Measurements from ENCODE around the gene NAALADL1. TPM values are rescaled to one million over a fixed set of nuclear protein-coding genes. Genes with fewer than 3 reads are reported as not detected.
"Not testable (repeated sequence)": the region's sequence is repeated elsewhere in the genome, so short reads cannot be mapped to it uniquely, and the experiment has no call there.

Gene NAALADL1
- polyA plus RNA-seq, 3 donors = 10.7 to 13.0 (median 12.9) TPM

DNA sequence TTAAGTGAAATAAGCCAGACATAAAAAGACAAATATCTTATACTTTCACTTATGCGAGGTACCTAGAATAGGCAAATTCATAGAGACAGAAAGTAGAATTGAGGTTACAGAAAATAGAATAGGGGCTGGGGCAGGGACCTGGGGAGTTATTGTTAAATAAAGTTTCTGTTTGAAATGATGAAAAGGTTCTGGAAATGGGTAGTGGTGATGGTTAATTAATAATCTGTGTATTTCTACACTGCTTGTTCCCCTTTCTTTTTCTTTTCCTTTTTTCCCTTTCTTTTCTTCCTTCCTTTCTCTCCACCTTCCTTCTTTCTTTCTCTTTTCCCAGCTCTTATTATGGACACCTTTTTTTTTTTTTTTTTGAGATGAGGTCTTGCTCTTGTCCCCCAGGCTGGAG is 2.8 kb downstream of the NAALADL1 start:
- no peak for DNase-seq (ENCODE audit: low read depth in 3 of 3, low spot score in 2 of 3)

DNA sequence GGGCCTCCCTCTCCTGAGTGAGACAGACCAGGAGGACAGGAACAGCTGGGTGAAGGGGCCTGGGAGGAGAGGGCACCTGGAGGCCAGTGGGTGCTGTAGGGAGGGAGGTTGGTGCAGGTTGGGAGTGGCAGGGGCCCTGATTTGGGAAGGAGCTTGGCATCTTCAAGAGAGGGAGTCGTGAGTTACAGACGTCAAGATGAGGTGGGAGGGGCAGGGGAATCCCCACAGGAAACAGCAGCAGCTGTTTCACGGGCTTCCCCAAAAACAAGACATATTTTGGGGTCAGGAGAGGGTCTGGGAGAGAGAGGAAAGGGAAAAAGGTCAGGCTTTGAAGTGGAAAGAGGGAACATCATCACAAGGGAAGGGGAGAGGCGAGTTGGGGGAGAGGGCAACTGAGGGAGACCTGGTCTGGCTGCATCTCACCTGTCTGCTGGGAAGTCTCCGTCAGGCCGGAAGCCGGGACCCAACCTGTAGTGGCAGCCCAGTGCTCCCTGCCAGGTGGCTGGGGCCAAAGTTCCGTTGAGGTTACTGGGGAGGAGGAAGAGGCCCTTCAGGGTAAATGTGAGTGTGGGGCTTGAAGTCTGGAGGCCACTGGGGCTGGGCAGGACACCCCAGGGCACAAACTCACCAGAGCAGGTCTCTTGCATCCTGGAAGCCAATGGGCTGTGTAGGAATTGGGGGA is 4.4 kb downstream of the NAALADL1 start:
- DNase-seq (ENCODE audit: low read depth in 3 of 3, low spot score in 2 of 3) = no peak

DNA sequence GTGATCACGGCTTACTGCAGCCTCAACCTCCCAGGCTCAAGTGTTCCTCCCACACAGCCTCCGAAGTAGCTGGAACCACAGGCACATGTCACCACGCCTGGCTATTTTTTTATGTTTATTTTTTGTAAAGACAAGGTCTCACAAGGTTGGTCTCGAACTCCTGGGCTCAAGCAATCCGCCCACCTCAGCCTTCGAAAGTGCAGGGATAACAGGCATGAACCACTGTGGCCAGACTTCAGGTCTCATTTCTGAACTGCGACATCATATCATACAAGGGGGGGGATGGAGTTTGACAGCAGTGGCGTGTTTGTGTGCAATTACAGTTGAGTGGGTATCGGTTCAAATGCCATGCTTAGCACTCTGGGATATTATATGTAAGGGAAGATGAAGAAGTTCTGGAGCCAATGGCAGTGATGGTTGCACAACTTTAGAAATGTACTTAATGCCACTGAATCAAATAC is 6.9 kb downstream of the NAALADL1 start:
- DNase-seq (ENCODE audit: low read depth in 3 of 3, low spot score in 2 of 3) = no peak

DNA sequence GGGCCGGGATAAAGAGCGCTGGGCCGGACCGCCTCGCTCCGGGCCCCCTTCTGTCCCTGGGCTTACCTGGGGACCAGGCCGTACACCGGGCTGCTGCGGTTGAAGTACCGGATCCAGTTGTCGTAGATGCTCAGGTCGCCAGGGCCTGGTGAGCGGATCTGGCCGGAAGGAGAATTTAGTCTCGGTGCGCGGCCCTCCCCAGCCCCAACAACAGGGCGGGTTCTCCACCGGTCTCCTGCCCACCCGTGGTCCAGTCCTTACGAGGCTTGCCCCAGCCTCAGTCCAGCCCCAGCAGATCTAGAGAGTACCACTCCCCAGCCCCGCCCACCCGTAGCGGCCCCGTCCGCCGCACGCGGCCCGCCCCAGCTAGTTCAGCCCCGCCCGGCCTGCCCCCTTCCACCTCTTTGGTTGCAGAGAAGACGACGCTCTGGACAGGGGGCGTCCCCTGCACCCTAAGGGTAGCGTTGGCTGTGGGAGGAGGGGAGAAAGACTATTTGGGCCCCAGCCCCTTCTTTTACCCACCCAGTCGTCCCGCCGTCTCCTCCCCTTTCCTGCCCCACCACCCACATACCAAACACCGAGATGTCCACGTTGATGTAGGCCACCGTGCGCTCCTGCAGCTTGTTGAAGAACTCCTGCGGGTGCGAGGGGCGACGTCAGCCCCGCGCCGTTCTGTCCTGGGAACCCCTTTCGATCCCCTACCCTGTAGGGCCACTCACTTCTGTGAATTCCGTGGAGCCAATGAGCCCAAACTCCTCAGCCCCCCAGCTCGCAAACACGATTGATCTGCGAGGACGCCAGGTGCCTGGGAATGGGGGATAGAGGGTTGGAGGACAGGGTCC is 10.6 kb downstream of the NAALADL1 start:
- no peak for DNase-seq (ENCODE audit: low read depth in 3 of 3, low spot score in 2 of 3)

DNA sequence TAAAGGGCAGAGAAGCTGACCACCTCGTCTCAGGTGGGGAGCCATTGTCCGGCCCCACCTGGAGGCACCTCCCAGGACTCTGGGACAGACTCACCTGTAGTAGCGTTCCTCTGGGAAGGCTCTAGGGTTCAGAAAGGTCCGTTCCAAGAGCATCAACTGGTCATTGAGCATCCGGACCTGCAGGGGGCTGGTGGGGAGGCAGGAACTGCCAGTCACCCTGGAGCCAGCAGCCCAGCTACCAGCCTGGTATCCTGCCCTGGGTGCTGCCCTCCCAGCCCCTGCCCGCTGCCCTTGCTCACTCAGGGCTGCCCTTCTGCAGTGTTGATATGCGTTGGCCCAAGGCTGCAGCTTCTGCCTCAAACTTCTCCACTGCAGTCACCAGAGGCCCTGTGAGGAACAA is 12.6 kb downstream of the NAALADL1 start:
- DNase-seq (ENCODE audit: low read depth in 3 of 3, low spot score in 2 of 3) = no peak

DNA sequence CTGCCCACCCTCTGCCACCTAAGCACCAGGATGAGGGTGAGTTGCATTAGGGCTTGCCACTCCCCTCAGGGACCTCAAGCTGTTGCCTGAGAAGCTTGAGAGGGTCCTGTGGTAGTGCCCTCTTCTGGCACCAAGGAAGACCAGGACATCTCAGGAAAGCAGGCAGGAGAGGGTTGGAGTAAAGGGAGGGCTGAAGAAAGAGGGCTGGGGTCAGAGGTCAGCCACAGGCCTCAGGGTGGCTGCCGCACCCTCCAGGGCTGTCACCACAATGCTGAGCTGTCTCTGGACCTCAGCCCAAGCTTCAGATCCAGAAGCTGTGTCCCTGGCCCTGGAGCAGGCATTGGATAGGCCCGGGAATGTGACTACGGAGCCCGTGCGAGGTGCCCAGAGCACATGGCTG is 13.3 kb downstream of the NAALADL1 start:
- DNase-seq (ENCODE audit: low read depth in 3 of 3, low spot score in 2 of 3) = no peak

DNA sequence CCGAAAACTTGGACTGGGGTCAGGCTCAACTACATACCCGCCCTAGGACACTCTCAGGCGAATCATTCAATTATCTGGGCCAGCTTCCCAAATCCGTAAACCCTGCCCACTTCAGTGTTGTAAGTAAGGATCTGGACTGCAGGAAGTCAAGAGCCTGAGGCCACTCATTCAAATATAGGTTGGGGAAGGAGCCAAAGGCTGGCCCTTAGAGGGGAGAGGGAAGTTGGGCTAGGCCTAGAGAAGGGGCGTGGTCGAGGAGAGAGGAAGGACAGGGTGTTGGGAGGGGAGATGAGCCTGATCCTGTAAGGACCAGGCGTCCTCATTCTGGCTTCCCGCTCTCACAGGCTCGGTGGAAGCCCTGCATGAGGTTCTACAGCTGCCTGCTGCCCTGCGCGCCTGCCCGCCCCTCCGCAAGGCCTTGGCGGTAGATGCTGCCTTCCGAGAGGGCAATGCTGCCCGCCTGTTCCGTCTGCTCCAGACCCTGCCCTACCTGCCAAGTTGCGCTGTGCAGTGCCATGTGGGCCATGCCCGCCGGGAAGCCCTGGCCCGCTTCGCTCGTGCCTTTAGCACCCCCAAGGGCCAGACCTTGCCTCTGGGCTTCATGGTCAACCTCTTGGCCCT is 14.4 kb downstream of the NAALADL1 start:
- DNase-seq (ENCODE audit: low read depth in 3 of 3, low spot score in 2 of 3) = no peak

DNA sequence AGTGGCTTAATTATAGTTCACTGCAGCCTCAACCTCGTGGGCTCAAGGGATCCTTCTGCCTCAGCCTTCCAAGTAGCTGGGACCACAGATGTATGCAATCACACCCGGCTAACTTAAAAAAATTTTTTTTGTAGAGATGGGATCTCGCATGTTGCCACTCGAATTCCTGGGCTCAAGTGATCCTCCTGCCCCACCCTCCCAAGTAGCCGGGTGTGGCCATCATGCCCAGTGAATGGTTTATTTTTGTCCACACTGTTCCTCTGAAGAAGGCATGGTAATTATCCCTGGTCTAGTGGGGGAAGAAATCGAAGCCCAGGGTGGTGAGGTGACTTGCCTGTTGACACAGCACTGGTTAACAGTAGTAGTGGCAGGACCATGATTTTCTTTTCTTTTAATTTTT is 15.5 kb downstream of the NAALADL1 start:
- no peak for DNase-seq (ENCODE audit: low read depth in 3 of 3, low spot score in 2 of 3)

DNA sequence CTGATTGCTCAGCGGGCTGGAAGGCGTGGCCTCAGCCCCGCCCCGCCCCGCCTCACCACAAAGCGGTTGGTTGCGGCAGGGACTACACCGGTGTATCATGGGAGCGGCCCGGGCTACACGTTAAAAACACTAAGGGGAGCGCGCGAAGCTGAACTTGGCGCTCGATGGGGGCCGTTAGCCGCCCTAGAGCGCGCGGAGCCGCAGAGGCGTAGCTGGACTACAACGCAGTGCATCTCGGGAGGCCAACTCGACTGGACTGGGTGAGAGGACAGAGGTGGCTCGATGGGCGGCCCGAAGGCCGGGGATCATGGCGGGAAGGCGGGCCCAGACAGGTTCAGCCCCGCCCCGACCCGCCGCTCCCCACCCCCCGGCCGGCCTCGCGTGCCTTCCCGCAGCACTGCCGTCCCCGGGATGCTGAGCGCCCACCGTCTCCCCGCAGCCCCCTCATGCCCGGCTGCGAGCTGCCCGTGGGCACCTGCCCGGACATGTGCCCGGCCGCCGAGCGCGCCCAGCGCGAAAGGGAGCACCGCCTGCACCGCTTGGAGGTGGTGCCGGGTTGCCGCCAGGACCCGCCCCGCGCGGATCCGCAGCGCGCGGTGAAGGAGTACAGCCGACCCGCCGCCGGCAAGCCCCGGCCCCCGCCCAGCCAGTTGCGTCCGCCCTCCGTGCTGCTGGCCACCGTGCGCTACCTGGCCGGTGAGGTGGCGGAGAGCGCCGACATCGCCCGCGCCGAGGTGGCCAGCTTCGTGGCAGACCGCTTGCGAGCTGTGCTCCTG is 17.3 kb downstream of the NAALADL1 start, which contains the start of gene SAC3D1:
SAC3D1 (plus strand) TSS at position 364 of the 776 bp plus-strand sequence; CDS start at position 447, 83 bp downstream.
- peak; percentile 68 to 87 (median 80) for DNase-seq (ENCODE audit: low read depth in 3 of 3, low spot score in 2 of 3)

DNA sequence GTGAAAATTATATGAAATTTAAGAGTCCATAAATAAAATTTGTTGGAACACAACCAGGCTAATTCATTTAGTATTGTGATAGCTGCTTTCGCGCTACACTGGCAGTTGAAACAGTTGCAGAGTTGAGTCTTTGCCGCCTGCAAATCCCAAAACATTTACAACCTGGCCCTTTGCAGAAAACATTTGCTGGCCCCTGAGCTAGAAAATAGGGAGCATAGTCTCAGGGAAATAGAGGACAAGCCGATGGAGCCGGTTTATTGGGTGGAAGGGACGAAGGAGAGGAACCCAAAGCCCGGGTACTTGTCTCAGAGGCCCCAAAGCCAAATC is 17.9 kb downstream of the NAALADL1 start:
- no peak for DNase-seq (ENCODE audit: low read depth in 3 of 3, low spot score in 2 of 3)

DNA sequence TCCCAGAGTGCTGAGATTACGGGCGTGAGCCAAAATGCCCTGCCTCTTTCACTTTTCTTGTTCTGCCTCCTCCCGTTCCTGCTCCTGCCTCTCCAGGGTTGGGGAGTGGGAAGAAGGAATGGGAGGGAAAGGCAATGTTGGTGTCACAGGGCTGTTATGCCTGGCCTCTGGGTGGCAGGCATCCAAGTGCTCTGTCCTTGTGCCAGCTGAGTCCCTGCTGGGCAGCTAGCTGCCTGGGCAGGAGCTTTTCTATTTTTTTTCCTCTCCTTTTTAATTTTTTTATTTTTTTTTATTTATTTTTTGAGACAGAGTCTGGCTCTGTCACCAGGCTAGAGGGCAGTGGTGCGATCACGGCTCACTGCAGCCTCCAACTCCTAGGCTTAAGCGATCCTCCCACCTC is 21.4 kb downstream of the NAALADL1 start:
- DNase-seq (ENCODE audit: low read depth in 3 of 3, low spot score in 2 of 3) = no peak

DNA sequence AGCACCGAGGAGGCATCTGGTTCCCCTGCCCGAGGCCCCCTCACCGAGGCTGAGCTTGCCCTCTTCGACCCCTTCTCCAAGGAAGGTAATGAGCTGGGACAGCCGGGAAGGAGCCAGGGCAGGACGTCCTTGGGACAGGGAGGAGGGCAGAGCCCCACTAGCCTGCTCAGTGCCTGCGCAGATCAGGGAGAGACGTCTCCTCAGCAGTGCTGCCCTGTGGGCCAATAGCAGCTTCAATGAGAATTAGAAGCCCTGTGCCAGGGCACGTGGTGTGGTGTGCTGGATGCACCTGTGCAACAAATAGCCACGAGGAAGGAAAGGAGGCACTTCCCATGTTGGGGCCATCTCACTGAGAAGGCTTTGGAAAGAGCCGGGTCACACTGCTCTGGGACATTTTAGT is 22.8 kb downstream of the NAALADL1 start:
- no peak for DNase-seq (ENCODE audit: low read depth in 3 of 3, low spot score in 2 of 3)

DNA sequence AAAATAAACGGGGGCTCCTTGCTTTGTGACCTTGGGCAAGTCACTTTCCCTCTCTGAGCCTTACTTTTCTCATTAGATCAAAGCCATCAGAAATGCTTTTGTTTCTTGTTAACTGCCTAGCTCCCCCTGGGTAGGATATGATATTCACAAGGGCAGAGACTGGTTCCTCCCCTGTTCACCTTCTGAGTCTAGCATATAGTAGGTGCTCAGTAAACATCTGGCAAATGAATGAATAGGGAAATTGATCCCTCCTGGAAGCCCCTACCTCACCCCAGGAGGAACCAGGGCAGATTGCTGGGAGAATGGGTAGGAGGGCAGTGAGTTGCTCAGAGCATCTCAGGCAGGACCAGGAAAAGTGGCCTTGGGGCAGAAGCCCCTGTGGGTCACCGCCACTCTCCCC is 23.9 kb downstream of the NAALADL1 start:
- no peak for DNase-seq (ENCODE audit: low read depth in 3 of 3, low spot score in 2 of 3)

DNA sequence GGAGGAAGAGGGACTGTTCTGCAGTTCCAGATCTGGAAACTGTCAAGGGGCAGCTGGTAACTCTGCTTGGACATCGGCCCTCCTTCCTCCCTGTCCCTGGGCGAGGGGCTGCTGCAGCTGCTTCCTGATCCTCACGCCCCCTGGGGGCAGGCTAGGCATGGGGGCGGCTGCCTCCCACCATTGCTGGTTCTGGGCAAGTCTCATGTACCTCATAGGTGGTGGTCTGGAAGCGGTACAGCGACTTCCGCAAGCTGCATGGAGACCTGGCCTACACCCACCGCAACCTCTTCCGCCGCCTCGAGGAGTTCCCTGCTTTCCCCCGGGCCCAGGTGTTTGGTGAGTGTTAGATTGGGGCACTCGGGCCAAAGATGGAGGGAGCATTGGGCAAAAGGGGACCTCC is 26.1 kb downstream of the NAALADL1 start:
- DNase-seq (ENCODE audit: low read depth in 3 of 3, low spot score in 2 of 3) = no peak

DNA sequence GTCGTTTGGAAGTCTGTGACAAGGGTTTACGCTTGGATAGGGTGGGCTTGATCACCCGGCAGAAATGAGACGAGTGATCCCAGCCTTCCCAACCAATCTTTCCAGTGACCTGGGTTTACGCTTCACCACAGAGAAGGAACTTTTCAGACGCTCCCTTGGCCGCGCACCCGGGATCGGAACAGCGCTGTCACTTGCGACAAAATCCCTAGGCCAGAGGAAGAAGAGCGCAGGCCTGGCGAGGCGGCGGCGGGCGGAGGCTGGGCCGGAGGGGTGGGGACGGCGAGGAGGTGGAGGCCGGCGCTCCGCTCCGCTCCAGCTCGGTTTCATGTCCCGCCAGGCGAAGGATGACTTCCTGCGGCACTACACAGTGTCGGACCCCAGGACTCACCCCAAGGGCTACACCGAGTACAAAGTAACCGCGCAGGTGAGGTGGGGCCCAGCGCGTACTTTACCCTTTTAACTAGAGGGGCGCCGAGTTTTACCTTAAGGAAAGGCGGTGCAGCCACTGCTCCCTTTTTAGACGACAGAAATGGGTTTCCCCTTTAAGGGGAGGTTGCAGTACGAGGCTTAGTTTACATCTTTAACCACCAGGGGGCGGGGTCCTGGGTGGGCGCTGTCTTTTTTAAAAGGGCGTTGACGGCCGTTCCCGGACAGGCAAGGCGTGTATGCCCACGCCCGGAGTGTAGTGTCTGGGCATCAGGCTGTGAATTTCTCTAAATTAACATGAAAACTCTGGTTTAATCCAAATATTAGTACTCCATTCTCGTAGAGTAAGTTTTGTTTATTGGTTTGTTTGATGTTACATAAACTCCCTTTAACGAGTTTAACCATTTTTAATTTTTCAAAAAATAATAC is 30.9 kb downstream of the NAALADL1 start, which contains the start of gene SNX15:
SNX15 (plus strand) TSS at position 227 of the 855 bp plus-strand sequence; CDS start at position 326, 99 bp downstream.
- DNase-seq (ENCODE audit: low read depth in 3 of 3, low spot score in 2 of 3) = peak; percentile 96

DNA sequence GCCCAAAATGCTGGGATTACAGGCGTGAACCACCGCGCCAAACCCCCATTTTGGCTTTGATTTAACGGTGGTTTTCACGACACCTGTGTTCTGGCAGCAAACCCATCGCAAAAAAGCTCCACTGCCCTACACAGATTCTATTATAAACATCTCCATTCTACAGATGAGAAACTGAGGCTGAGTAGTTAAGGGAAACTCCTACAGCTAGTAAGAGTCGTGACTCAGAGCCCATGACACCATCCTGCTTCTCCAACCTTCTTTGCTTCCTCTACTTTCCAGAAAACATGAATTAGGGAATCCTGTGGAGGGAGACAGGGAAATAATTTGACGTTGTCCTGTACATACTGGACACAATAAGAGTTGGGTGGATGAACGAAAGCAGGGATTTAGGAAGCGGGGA is 31.5 kb downstream of the NAALADL1 start:
- no peak for DNase-seq (ENCODE audit: low read depth in 3 of 3, low spot score in 2 of 3)

DNA sequence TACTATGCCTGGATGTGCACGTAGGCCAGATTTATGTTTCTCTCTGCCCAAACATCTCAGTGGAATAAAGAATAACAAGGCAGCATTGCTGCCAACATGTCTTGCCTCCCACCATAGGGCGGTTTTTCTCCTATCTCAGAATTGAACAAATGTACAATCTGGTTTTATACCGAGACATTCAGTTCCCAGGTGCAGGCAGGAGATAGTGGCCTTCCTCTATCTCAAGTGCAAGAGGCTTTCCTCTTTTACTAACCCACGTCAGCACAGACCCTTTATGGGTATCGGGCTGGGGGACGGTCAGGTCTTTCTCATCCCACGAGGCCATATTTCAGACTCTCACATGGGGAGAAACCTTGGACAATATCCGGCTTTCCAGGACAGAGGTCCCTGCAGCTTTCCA is 34.9 kb downstream of the NAALADL1 start:
- not testable (repeated sequence) for DNase-seq (ENCODE audit: low read depth in 3 of 3, low spot score in 2 of 3)

DNA sequence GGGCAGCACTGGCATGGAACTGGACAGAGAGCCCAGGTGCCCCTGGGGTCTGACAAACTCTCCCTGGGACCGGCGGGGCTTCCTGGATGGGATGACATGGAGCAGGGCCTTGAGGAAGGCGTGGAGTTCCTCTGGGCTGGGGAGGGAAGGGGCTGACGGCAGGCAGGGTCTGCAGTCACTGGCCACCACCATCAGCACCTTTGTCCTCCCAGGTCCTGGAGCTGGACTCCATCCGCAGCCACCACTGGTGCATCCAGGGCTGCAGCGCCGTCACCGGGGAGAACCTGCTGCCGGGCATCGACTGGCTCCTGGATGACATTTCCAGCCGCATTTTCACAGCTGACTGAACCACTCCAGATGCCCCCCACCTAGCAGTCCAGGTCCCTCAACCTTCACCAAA is 36.8 kb downstream of the NAALADL1 start:
- no peak for DNase-seq (ENCODE audit: low read depth in 3 of 3, low spot score in 2 of 3)

DNA sequence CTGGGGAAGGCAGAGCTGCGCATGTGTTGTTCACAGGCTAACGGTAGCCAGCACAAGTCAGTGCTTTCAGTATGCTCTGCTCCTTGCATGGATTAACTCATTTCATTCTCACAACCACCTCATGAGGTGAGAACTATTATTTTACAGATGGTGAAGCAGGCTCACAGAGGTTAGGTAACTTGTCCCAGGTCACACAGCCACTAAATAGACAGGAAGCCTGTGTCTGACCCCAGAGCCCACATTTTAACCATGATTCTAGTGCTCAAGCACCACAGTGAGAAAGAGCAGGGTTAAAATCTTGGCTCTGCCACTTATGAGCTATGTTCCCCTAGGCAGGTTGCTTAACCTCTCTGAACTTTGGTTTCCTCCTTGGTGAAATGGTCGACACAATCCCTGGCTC is 37.4 kb downstream of the NAALADL1 start:
- no peak for DNase-seq (ENCODE audit: low read depth in 3 of 3, low spot score in 2 of 3)

DNA sequence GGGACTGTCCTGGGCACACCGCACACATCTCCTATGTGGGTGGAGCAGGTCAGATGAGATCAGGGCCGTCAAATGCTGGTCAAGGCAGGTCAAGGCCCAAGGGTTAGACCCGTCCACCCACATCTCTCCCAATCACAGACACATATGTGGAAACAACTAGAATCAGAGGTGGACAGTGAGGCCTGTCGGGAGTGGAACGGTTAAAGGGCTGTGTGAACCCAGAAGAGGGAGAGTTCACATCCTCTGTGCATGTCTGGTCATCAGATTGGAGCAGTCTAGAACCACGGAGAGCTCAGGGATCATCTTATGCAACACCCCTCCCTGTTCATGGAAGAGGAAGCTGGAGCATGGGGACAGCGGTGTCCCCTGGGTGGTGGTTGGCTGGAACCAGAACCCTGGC is 38.5 kb downstream of the NAALADL1 start:
- no peak for DNase-seq (ENCODE audit: low read depth in 3 of 3, low spot score in 2 of 3)
